HEK293 (cell line): ENCODE data around the gene ARHGEF40.

Experiments
- CTCF ChIA-PET: fragments of 350-600 bp; formaldehyde crosslinking; extraction: SDS; loops from one replicate; lab custom pipeline; 2021; ENCODE audit warnings: antibody characterized with exemption; lab: Yijun Ruan, JAX
- POLR2A ChIA-PET: fragments of 300-600 bp; formaldehyde crosslinking; extraction: SDS; loops from one replicate; lab custom pipeline; 2020; ENCODE audit warnings: antibody characterized with exemption, inconsistent platforms; lab: Yijun Ruan, JAX
- H3K27ac ChIP-seq: fragments of 200-500 bp; sonication (Bioruptor generic); 2 replicates; pipeline ENCODE4 v1.5.1; 2014; ENCODE audit warnings: low read depth, low read length, control low read depth, inconsistent platforms; ENCODE audit errors: extremely low read depth
- H3K36me3 ChIP-seq, 2 experiments: fragments of 200-500 bp in 1 of 2; sonication (Bioruptor generic) in 1 of 2; 1 replicate in 1 of 2; 2 replicates in 1 of 2; pipeline ENCODE4 v1.5.1; 2014 to 2017; ENCODE audit warnings: inconsistent platforms in 2 of 2, low read length in 2 of 2; ENCODE audit not compliant: control insufficient read depth in 2 of 2, insufficient read depth in 1 of 2
- H3K4me1 ChIP-seq: fragments of 200-500 bp; sonication (Bioruptor generic); 2 replicates; pipeline ENCODE4 v1.5.1; 2014; ENCODE audit warnings: mild to moderate bottlenecking, low read length, inconsistent platforms; ENCODE audit not compliant: control insufficient read depth, insufficient read depth
- H3K4me3 ChIP-seq: 2 replicates; pipeline ENCODE4 v1.5.1; 2011; ENCODE audit warnings: low read depth, mild to moderate bottlenecking, control low read depth, low read length, moderate library complexity
- H3K9me3 ChIP-seq: fragments of 200-500 bp; sonication (Bioruptor generic); 2 replicates; pipeline ENCODE4 v1.5.1; 2014; ENCODE audit warnings: low read depth, low read length, inconsistent platforms; ENCODE audit not compliant: control insufficient read depth, insufficient read depth
- GFI1B ChIP-seq: fragments of 450-650 bp; formaldehyde crosslinking; IDR thresholded peaks from 2 replicates; pipeline ENCODE4 v1.5.1; 2016; ENCODE audit warnings: missing biosample characterization, missing genetic modification characterization
- KLF16 ChIP-seq: fragments of 450-650 bp; formaldehyde crosslinking; IDR thresholded peaks from 2 replicates; pipeline ENCODE4 v1.5.1; 2017; ENCODE audit warnings: missing biosample characterization, missing genetic modification characterization
- KLF9 ChIP-seq: fragments of 450-650 bp; formaldehyde crosslinking; IDR thresholded peaks from 2 replicates; pipeline ENCODE4 v1.5.1; 2016; ENCODE audit warnings: missing biosample characterization, missing genetic modification characterization, low read depth
- PRDM1 ChIP-seq: fragments of 450-650 bp; formaldehyde crosslinking; IDR thresholded peaks from 2 replicates; pipeline ENCODE4; 2016; ENCODE audit warnings: missing biosample characterization, missing genetic modification characterization
- YY2 ChIP-seq: fragments of 450-650 bp; formaldehyde crosslinking; IDR thresholded peaks from 2 replicates; pipeline ENCODE4 v1.5.1; 2016; ENCODE audit warnings: missing biosample characterization, missing genetic modification characterization
- ZFP3 ChIP-seq: fragments of 450-650 bp; formaldehyde crosslinking; IDR thresholded peaks from 2 replicates; pipeline ENCODE4 v1.5.1; 2016; ENCODE audit warnings: low read depth, missing biosample characterization, missing genetic modification characterization
- ZNF184 ChIP-seq: fragments of 450-650 bp; IDR thresholded peaks from 2 replicates; pipeline ENCODE4 v1.5.1; 2018; ENCODE audit warnings: missing biosample characterization, mild to moderate bottlenecking, missing genetic modification characterization
- ZNF311 ChIP-seq: fragments of 450-650 bp; formaldehyde crosslinking; IDR thresholded peaks from 2 replicates; pipeline ENCODE4 v1.5.1; 2017; ENCODE audit warnings: missing biosample characterization, missing genetic modification characterization, borderline replicate concordance
- ZNF37A ChIP-seq: fragments of 450-650 bp; IDR thresholded peaks from 2 replicates; pipeline ENCODE4 v1.5.1; 2018; ENCODE audit warnings: missing biosample characterization, missing genetic modification characterization
- ZNF548 ChIP-seq: fragments of 450-650 bp; formaldehyde crosslinking; IDR thresholded peaks from 2 replicates; pipeline ENCODE4 v1.5.1; 2016; ENCODE audit warnings: missing biosample characterization, missing genetic modification characterization
- ZNF561 ChIP-seq: fragments of 450-650 bp; IDR thresholded peaks from 2 replicates; pipeline ENCODE4 v1.5.1; 2018; ENCODE audit warnings: missing biosample characterization, missing genetic modification characterization, borderline replicate concordance
- ZNF658 ChIP-seq: fragments of 450-650 bp; formaldehyde crosslinking; IDR thresholded peaks from 2 replicates; pipeline ENCODE4; 2016; ENCODE audit warnings: missing biosample characterization, missing genetic modification characterization
- TF ChIP-seq, protein P1 (sequence below): fragments of 450-650 bp; formaldehyde crosslinking; IDR thresholded peaks from 2 replicates; pipeline ENCODE4 v1.5.1; 2016; ENCODE audit warnings: missing biosample characterization, missing genetic modification characterization, borderline replicate concordance
- TF ChIP-seq, protein P2 (sequence below): fragments of 450-650 bp; formaldehyde crosslinking; IDR thresholded peaks from 2 replicates; pipeline ENCODE4 v1.5.1; 2016; ENCODE audit warnings: missing biosample characterization, missing genetic modification characterization, borderline replicate concordance
- TF ChIP-seq, protein P3 (sequence below): fragments of 450-650 bp; formaldehyde crosslinking; IDR thresholded peaks from 2 replicates; pipeline ENCODE4 v1.5.1; 2017; ENCODE audit warnings: missing biosample characterization, missing genetic modification characterization
- TF ChIP-seq, protein P4 (sequence below): fragments of 450-650 bp; formaldehyde crosslinking; IDR thresholded peaks from 2 replicates; pipeline ENCODE4 v1.5.1; 2016; ENCODE audit warnings: missing biosample characterization, missing genetic modification characterization

ARHGEF40 gene

DNA sequence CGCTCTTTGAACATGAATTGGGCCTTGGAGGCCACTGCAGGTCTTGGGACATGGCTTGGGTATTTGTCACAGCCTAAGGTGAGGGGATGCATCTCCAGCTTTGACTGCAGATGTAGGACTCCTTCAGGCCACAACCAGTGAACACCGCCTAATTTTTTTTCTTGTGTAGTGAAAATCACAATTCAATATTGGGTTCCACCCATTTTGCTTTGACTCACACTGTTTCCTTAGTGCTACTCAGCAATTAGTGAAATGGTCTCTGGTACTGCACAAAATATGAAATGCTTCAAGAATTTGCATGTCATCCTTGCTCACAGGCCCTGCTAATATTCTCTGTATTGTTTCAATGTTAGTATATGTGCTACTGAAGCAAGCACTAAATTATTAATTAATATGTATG is 43.3 kb downstream of the ARHGEF40 start (continued):
- TF ChIP-seq, protein P1, sequence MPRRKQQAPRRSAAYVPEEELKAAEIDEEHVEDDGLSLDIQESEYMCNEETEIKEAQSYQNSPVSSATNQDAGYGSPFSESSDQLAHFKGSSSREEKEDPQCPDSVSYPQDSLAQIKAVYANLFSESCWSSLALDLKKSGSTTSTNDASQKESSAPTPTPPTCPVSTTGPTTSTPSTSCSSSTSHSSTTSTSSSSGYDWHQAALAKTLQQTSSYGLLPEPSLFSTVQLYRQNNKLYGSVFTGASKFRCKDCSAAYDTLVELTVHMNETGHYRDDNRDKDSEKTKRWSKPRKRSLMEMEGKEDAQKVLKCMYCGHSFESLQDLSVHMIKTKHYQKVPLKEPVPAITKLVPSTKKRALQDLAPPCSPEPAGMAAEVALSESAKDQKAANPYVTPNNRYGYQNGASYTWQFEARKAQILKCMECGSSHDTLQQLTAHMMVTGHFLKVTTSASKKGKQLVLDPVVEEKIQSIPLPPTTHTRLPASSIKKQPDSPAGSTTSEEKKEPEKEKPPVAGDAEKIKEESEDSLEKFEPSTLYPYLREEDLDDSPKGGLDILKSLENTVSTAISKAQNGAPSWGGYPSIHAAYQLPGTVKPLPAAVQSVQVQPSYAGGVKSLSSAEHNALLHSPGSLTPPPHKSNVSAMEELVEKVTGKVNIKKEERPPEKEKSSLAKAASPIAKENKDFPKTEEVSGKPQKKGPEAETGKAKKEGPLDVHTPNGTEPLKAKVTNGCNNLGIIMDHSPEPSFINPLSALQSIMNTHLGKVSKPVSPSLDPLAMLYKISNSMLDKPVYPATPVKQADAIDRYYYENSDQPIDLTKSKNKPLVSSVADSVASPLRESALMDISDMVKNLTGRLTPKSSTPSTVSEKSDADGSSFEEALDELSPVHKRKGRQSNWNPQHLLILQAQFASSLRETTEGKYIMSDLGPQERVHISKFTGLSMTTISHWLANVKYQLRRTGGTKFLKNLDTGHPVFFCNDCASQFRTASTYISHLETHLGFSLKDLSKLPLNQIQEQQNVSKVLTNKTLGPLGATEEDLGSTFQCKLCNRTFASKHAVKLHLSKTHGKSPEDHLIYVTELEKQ (tag by site-specific recombination) = no peak
- TF ChIP-seq, protein P2, sequence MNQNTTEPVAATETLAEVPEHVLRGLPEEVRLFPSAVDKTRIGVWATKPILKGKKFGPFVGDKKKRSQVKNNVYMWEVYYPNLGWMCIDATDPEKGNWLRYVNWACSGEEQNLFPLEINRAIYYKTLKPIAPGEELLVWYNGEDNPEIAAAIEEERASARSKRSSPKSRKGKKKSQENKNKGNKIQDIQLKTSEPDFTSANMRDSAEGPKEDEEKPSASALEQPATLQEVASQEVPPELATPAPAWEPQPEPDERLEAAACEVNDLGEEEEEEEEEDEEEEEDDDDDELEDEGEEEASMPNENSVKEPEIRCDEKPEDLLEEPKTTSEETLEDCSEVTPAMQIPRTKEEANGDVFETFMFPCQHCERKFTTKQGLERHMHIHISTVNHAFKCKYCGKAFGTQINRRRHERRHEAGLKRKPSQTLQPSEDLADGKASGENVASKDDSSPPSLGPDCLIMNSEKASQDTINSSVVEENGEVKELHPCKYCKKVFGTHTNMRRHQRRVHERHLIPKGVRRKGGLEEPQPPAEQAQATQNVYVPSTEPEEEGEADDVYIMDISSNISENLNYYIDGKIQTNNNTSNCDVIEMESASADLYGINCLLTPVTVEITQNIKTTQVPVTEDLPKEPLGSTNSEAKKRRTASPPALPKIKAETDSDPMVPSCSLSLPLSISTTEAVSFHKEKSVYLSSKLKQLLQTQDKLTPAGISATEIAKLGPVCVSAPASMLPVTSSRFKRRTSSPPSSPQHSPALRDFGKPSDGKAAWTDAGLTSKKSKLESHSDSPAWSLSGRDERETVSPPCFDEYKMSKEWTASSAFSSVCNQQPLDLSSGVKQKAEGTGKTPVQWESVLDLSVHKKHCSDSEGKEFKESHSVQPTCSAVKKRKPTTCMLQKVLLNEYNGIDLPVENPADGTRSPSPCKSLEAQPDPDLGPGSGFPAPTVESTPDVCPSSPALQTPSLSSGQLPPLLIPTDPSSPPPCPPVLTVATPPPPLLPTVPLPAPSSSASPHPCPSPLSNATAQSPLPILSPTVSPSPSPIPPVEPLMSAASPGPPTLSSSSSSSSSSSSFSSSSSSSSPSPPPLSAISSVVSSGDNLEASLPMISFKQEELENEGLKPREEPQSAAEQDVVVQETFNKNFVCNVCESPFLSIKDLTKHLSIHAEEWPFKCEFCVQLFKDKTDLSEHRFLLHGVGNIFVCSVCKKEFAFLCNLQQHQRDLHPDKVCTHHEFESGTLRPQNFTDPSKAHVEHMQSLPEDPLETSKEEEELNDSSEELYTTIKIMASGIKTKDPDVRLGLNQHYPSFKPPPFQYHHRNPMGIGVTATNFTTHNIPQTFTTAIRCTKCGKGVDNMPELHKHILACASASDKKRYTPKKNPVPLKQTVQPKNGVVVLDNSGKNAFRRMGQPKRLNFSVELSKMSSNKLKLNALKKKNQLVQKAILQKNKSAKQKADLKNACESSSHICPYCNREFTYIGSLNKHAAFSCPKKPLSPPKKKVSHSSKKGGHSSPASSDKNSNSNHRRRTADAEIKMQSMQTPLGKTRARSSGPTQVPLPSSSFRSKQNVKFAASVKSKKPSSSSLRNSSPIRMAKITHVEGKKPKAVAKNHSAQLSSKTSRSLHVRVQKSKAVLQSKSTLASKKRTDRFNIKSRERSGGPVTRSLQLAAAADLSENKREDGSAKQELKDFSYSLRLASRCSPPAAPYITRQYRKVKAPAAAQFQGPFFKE (tag by site-specific recombination) = no peak
- TF ChIP-seq ZNF561 (no peak), YY2 (no peak), ZNF548 (no peak), KLF9 (no peak), GFI1B (tag by site-specific recombination) (no peak)
- TF ChIP-seq, protein P3, sequence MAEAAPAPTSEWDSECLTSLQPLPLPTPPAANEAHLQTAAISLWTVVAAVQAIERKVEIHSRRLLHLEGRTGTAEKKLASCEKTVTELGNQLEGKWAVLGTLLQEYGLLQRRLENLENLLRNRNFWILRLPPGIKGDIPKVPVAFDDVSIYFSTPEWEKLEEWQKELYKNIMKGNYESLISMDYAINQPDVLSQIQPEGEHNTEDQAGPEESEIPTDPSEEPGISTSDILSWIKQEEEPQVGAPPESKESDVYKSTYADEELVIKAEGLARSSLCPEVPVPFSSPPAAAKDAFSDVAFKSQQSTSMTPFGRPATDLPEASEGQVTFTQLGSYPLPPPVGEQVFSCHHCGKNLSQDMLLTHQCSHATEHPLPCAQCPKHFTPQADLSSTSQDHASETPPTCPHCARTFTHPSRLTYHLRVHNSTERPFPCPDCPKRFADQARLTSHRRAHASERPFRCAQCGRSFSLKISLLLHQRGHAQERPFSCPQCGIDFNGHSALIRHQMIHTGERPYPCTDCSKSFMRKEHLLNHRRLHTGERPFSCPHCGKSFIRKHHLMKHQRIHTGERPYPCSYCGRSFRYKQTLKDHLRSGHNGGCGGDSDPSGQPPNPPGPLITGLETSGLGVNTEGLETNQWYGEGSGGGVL (tag by site-specific recombination) = no peak
- TF ChIP-seq, protein P4, sequence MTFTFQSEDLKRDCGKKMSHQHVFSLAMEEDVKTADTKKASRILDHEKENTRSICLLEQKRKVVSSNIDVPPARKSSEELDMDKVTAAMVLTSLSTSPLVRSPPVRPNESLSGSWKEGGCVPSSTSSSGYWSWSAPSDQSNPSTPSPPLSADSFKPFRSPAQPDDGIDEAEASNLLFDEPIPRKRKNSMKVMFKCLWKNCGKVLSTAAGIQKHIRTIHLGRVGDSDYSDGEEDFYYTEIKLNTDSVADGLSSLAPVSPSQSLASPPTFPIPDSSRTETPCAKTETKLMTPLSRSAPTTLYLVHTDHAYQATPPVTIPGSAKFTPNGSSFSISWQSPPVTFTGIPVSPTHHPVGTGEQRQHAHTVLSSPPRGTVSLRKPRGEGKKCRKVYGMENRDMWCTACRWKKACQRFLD = no peak

DNA sequence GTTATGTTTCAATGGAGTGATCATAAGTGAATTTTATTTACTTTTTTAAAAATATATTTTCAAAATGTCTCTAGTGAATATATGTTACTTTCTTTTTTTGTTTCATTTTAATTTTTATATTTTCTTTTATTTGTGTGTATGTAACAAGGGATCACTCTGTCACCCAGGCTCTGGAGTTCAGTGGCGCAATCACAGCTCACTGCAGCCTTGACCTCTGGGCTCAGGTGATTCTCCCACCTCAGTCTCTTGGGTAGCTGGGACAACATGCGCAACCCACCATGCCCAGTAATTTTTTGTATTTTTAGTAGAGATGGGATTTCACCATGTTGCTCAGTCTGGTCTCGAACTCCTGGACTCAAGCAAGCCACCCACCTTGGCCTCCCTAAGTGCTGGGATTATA is 48.8 kb downstream of the ARHGEF40 start:
- H3K9me3 ChIP-seq = no peaks in the 10 kb centered on the region
- TF ChIP-seq KLF16 (tag by site-specific recombination) = no peak
- TF ChIP-seq PRDM1 (tag by site-specific recombination) = no peak
- TF ChIP-seq ZNF184 (tag by site-specific recombination) = no peak
- TF ChIP-seq ZNF658 (tag by site-specific recombination) = no peak
- no peak for TF ChIP-seq ZFP3
- TF ChIP-seq ZNF37A (tag by site-specific recombination) = no peak
- TF ChIP-seq ZNF311 = no peak
- ChIA-PET CTCF (interaction anchor here (0.7 to 1.4 kb wide), 3 partner anchors 14 to 147 kb away, joined by 3 to 6 read pairs (median 3); no protein-coding TSS in a partner anchor), POLR2A (no interaction called here)
- no peak overlapping the region for H3K4me3 ChIP-seq
- H3K36me3 ChIP-seq = no peaks in the 10 kb centered on the region; a peak in 1 of 3 replicates
- H3K4me1 ChIP-seq = no peaks in the 10 kb centered on the region
- H3K27ac ChIP-seq = no peak overlapping the region
